ENCODE results near the gene SSR4. TPM values are rescaled to one million over a fixed set of nuclear protein-coding genes. Genes with fewer than 3 reads are reported as not detected.

Gene SSR4
- polyA plus RNA-seq, 1 donor (not counting 4 experiments of a cell fraction or from before 2014, with no cell fraction given) = 187 TPM

DNA sequence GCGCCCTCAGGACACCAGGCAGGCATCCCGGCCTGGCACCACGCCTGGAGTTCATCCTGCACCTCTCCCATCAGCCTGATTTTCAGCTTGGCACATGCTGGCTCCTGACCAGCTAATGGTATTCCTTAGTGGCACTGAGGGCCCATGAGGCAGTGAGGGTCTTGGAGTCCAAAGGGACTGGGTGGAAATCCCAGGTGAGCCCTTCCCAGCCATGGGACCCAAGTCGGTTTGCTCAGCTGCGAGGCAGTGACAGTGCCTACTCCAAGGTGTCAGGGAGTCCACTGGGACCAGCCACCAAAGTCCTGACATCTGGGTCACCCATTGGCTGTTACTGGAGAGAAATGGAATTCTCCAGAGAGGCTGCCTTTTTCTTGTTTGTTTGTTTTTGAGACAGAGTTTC is 4.9 kb downstream of the SSR4 start:
- Histone ChIP-seq H3K79me2 (ENCODE audit: control insufficient read depth, insufficient read depth, low read length) (peaks cover 26% of the 10 kb centered on the region), H3K9ac (ENCODE audit: control insufficient read depth, extremely low read depth, insufficient read depth, low read length) (no peak overlapping the region), H3K4me2 (ENCODE audit: control insufficient read depth, extremely low read depth, insufficient read depth, low read depth, low read length) (no peak overlapping the region), H3K4me1 (ENCODE audit: control insufficient read depth, extremely low read depth, insufficient read depth, low read length) (no peaks in the 10 kb centered on the region), H3K36me3 (ENCODE audit: control insufficient read depth in 2 of 2, extremely low read depth in 1 of 2, insufficient read depth in 2 of 2, low read length in 2 of 2) (peaks cover 5 to 9% of the 10 kb centered on the region in 2 experiments), H3K9me1 (ENCODE audit: control insufficient read depth, extremely low read depth, insufficient read depth, low read length) (no peaks in the 10 kb centered on the region), H3K4me3 (ENCODE audit: control insufficient read depth in 2 of 3, extremely low read depth in 1 of 3, insufficient read depth in 2 of 3, low read depth in 1 of 3, low read length in 3 of 3) (no peak overlapping the region), H2AFZ (ENCODE audit: control insufficient read depth, low read length) (no peak overlapping the region), H3K27ac (ENCODE audit: control insufficient read depth, insufficient read depth, low read length) (no peak overlapping the region), H4K20me1 (ENCODE audit: control insufficient read depth, extremely low read depth, insufficient read depth, low read length) (no peaks in the 10 kb centered on the region), H3K27me3 (ENCODE audit: control insufficient read depth, extremely low read depth, insufficient read depth, low read length) (no peaks in the 10 kb centered on the region), H3K9me3 (ENCODE audit: control insufficient read depth, low read depth, low read length) (no peaks in the 10 kb centered on the region)
- no peak for DNase-seq (ENCODE audit: low read depth, low spot score)
- no peak for TF ChIP-seq EZH2 (IDR thresholded peaks at IDR 0.05; ENCODE audit: low read length)
- TF ChIP-seq, protein P1, sequence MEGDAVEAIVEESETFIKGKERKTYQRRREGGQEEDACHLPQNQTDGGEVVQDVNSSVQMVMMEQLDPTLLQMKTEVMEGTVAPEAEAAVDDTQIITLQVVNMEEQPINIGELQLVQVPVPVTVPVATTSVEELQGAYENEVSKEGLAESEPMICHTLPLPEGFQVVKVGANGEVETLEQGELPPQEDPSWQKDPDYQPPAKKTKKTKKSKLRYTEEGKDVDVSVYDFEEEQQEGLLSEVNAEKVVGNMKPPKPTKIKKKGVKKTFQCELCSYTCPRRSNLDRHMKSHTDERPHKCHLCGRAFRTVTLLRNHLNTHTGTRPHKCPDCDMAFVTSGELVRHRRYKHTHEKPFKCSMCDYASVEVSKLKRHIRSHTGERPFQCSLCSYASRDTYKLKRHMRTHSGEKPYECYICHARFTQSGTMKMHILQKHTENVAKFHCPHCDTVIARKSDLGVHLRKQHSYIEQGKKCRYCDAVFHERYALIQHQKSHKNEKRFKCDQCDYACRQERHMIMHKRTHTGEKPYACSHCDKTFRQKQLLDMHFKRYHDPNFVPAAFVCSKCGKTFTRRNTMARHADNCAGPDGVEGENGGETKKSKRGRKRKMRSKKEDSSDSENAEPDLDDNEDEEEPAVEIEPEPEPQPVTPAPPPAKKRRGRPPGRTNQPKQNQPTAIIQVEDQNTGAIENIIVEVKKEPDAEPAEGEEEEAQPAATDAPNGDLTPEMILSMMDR (optimal IDR thresholded peaks at IDR 0.05 in 1 of 3, IDR thresholded peaks at IDR 0.05 in 1 of 3, conservative IDR thresholded peaks at IDR 0.05 in 1 of 3; ENCODE audit: extremely low read depth in 1 of 3, insufficient read depth in 2 of 3, low read length in 3 of 3) = no peak
- dilution Hi-C loops (cut with MboI; ENCODE audit: extremely low pct_ligation_motif_present, low sequenced_read_pairs) = no loop called here
- no peak for FAIRE-seq

DNA sequence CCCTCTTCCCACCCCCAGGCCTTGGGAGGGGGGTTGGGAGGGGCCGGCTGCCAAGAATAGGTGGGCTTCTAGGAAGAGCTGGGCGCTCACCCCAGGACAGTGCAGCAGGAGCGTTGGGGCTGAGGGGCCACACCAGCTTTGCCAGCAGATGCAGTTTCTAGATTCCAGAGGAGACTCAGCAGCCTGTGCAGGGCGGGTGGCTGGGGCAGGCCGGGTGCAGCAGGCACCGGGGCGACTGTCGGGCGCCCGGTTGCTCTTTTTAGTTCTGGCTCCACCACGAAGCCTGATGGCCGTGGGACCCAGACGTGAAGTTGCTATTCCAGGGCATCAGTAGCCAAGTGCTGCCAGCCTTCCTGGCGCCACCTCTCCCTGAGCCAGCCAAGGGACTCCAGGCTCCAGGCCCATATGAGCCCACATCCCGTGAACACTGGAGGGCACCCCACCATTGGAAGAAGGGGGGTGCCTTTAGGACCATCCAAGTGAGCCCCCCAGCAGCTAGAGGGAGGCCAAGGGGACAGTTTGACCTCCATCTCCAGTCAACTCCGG is 5.8 kb downstream of the SSR4 start:
- no peak overlapping the region for H3K9ac ChIP-seq (ENCODE audit: control insufficient read depth, extremely low read depth, insufficient read depth, low read length)

More for the DNA sequence above, 5.8 kb downstream of the SSR4 start:
- Histone ChIP-seq H3K4me1 (ENCODE audit: control insufficient read depth, extremely low read depth, insufficient read depth, low read length) (no peaks in the 10 kb centered on the region), H3K9me1 (ENCODE audit: control insufficient read depth, extremely low read depth, insufficient read depth, low read length) (no peaks in the 10 kb centered on the region), H3K27ac (ENCODE audit: control insufficient read depth, insufficient read depth, low read length) (no peak overlapping the region), H3K27me3 (ENCODE audit: control insufficient read depth, extremely low read depth, insufficient read depth, low read length) (no peaks in the 10 kb centered on the region), H2AFZ (ENCODE audit: control insufficient read depth, low read length) (no peak overlapping the region), H3K4me3 (ENCODE audit: control insufficient read depth in 2 of 3, extremely low read depth in 1 of 3, insufficient read depth in 2 of 3, low read depth in 1 of 3, low read length in 3 of 3) (no peak overlapping the region), H4K20me1 (ENCODE audit: control insufficient read depth, extremely low read depth, insufficient read depth, low read length) (no peaks in the 10 kb centered on the region), H3K9me3 (ENCODE audit: control insufficient read depth, low read depth, low read length) (no peaks in the 10 kb centered on the region), H3K79me2 (ENCODE audit: control insufficient read depth, insufficient read depth, low read length) (peaks cover 20% of the 10 kb centered on the region), H3K4me2 (ENCODE audit: control insufficient read depth, extremely low read depth, insufficient read depth, low read depth, low read length) (no peak overlapping the region), H3K36me3 (ENCODE audit: control insufficient read depth in 2 of 2, extremely low read depth in 1 of 2, insufficient read depth in 2 of 2, low read length in 2 of 2) (peaks cover 5 to 9% of the 10 kb centered on the region in 2 experiments)
- no peak for FAIRE-seq
- dilution Hi-C loops (cut with MboI; ENCODE audit: extremely low pct_ligation_motif_present, low sequenced_read_pairs) = no loop called here
- TF ChIP-seq, protein P1 (optimal IDR thresholded peaks at IDR 0.05 in 1 of 3, IDR thresholded peaks at IDR 0.05 in 1 of 3, conservative IDR thresholded peaks at IDR 0.05 in 1 of 3; ENCODE audit: extremely low read depth in 1 of 3, insufficient read depth in 2 of 3, low read length in 3 of 3) = no peak
- no peak for TF ChIP-seq EZH2 (IDR thresholded peaks at IDR 0.05; ENCODE audit: low read length)
- no peak for DNase-seq (ENCODE audit: low read depth, low spot score)
